Activated gamma-delta T cell treated with anti-CD3 and anti-CD28 coated beads, Interleukin-2, amount 50 U/mL, for 16 hours (primary cell): ENCODE results near the gene ITPR3.

ENCODE experiments used
- DNase-seq: peaks from one replicate; pipeline ENCODE4 v3.0.0-alpha.2; 2020; ENCODE audit warnings: low read depth

Gene ITPR3

GRCh38 chr6:33620856-33621710 lies at the start of gene ITPR3:
ITPR3 (plus strand) TSS chr6:33621322; CDS start chr6:33621603, 281 bp downstream.
- DNase-seq: peak; percentile 50

GRCh38 chr6:33571637-33572316 lies 49.3 kb upstream of the ITPR3 start:
- no peak for DNase-seq

- no peak for DNase-seq
These were observed 45.9 kb upstream of the ITPR3 start for GRCh38 chr6:33575211-33575610.

DNA sequence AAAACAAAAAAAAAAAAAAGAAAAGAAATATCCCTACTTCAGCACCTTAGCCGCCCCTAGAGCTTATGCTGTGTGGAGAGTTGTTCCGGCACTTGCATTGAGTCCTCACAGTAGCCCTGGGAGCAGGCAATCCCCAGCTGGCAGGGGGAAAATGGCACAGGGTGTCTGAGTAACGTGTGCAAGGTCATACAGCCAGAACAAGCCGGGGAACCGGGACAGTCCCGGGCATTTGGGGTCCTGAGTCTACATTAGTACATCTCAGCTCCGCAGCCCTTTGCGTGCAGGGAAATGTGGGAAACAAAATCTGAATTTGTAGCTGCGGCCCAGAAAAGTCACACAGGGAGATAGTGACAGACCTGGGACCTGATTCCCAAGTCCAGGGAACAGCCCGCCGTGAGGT lies 44.5 kb upstream of the ITPR3 start:
- no peak for DNase-seq

- no peak for DNase-seq
These were observed 44.0 kb upstream of the ITPR3 start for GRCh38 chr6:33577106-33577535.

GRCh38 chr6:33577718-33578117 lies 43.4 kb upstream of the ITPR3 start:
- no peak for DNase-seq

DNA sequence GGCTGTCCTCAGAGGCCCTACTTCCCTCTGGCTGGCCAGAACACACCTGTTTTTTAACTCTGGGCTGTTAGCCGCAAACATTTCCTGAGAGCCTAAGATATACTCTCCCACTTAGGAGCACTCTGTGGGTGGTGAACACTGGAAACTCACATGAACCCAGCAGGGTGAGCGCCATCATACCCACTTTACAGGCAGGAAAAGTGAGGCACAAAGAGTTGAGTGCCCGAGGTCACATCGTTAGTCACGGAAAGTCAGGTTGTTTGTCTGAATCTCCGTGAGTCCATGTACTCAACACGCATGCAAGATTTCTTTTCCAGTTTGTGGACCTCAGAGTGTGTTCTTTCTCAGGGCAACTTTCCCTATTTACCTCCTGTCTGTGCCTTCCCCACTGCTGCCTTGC lies 43.0 kb upstream of the ITPR3 start:
- no peak for DNase-seq

DNA sequence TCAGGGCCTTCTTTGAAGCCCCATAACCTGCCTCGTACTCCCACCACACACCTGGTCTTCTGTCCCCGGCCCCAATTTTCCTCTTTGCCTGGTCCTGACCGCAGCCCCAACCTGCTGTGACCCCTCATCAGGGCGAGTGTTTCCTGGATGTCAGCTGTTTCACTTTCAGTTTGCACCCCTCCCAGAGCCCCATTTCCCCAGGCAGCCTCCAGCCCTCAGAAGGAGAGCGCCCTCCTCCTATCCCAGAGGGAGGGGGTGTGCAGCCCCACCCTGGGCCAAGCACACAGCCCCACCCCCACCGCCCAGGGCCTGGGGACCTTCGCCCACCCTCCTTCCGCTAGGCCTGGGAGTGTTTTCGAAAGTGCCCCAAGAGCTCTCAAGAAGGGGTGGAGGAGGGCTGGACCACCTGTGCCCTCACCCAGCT lies 42.5 kb upstream of the ITPR3 start:
- peak; percentile 20 for DNase-seq

DNA sequence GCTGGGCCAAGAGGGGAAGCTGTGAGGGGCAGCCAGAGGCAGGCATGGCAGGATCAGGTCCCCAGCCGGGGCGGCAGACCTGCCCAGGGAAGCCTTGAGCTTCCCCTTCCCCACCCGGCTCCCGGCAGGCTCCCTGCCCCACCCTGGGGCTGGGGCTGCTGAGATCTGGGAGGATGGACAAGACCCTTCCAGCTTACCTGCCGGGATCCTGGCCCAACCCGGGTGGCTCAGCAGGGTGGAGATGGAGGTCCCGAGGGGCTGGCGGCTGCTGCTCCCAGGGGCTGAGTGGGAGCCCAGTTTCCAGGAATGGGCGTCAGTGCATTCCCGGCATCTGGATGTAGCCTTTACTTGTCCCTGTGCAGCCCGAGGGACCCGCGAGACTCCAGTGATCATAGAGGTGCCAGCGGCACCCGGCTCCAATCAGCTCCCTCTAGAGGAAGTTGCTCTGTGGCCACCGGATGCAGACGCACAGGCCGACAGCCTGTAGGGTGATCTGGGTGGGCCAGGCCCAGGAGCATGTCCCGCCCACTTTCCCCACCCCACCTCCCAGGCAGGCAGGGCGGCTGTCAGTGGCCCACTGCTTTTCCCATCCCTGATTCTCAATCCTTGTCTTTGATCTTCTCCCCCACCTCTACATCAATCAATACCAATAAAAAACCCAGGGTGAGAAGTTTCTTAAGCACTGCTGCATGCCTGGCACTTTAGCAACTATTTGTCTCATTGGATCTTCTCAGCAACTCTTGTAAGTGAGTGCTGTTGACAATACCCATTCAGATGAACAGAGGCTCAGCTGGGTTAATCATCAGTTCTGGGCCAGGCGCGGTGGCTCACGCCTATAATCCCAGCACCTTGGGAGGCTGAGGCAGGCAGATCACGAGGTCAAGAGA lies 41.1 kb upstream of the ITPR3 start, which contains the start of gene BAK1:
Gene BAK1 (minus strand): TSS at position 449 of the 887 bp plus-strand sequence. CDS start 2,672 bp downstream, outside the sequence.
- DNase-seq: peak; percentile 77

GRCh38 chr6:33581186-33581585 lies 39.9 kb upstream of the ITPR3 start:
- no peak for DNase-seq

DNA sequence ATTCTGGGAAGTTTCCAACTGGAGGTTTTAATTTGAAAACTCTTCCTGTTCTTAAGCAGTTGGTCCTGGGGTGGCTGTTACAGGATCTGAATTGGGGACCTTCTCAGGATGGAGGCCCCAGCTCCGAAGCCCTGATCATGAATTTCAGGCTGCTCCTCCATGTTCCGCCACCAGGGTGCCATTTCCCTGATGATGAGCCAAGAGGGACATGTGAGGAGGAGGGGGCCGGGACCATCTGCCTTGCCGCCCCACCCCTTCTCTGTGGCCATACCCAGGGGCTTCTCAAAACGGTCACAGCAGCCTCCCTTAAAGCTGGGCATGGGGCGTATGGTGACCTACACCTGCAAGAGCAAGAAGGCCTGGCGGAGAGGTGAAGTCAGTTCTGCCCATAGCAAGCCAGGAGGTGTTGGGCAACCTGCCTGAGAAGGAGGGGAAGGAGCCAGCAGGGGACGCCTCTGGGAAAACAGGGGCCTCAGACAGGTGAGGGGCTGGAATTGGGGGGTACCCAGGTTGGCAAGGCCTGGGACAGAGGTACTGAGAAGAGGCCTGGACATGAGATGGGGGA lies 37.4 kb upstream of the ITPR3 start:
- DNase-seq: no peak

DNA sequence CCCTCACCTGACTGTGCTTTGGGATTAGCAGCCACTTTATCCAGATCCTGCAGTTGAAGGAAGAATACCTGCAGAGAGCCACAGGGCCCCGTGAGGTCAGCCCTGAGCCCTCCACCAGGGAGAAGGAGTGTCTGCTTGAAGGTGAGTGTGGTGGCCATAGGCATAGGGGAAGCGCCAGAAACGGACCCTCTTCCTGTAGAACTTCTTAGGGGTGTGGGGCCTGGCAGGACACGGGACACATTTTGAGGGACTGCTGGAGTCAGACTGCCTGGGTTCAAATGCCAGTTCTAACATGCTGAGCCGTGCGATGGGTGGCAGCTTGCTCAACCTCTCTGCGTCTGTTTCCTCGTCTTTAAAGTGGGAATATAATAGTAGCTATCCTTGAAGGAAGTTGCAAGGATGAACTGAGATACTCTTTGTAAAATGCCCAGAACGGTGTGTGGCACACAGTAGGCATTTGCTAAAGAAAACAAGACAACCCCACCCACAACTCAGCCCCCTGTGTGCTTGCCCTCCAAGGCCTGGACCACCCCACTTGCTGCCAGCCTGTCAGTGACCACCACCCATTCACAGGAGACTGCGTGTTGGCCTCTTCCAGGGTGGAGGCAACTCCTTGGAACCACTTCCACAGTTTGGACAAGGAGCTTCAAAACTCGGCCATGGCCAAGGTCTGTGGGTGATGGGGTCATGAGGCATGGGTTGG lies 36.3 kb upstream of the ITPR3 start:
- DNase-seq: no peak

DNA sequence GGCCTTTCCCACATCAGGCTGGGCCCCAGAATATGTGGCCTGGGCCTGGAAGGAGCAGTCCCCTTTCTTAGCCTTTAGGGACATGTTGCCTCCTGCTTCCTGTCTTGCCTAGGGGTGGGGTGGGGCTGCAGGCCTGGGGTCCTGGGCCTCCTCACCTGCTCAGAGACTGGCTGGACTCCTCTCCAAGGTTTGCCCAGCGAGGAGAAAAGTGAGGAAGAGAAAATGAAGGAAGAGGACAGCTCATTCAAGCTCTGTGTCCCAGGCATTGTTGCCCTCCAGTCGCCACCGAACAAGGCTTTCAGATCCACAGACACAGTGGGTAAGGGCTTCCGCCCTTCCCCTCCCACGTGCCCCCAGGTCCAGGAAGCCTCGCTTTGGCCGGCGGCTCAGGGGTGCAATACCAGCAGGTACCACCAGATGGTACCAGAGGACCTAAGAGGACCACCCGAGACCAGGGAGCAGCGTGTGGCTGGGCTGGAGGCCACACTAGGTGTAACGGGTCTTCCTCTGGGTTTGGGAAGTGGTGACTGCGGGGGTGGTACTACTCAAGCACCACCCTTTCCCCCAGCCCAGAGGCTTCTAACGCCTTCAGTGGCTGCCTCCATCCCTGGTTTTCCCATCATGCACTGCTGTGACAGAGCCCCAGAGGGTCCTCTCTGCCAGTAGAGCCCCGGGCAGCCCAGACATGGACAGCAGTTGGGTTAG lies 35.6 kb upstream of the ITPR3 start:
- DNase-seq: peak; percentile 85

DNA sequence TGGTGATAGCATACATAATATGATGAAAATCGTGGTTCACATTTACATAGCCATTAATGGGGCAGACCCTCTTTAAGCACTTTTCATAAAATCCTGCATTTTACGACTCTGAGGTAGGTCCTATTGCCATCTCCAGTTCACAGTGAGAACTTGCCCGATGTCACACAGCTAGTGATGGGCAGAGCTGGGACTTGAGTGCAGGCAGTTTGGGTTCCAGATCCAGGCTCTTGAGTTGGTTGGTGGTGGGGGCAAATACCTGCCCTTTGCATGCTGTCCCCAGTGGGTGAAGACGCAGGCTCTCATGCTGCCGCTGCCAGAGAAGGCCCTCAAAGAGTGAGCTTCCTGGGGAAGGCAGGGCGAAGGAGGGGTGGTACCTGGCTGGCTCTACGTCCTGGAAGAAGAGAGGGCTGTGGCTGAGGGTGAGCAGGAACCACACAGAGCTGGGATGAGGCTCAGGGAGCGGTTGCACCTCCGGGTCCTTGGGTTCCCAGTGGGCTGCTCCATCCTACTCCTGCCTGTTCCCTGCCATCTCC lies 34.9 kb upstream of the ITPR3 start:
- no peak for DNase-seq

- DNase-seq: no peak
These were observed 33.6 kb upstream of the ITPR3 start for GRCh38 chr6:33587529-33587928.

GRCh38 chr6:33588894-33589293 lies 32.2 kb upstream of the ITPR3 start:
- DNase-seq: no peak

DNA sequence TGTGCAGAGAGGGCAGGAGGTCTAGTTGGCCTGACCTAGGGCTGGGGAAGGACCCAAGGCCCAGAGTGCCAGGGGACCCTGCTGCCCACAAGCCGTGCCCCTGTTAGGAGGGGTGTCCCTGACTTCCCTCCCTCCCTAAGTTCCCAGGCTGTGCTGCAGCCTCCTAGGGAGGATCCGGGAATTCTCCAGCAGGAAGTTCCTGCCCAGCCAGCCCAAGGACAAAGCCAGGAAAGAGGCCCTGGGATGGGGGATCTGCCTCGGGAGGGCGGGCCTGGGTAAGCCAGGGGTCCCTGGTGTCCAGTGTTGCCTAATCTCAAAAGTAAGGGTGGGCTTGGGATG lies 31.8 kb upstream of the ITPR3 start:
- no peak for DNase-seq

- no peak for DNase-seq
These were observed 31.2 kb upstream of the ITPR3 start for GRCh38 chr6:33589731-33590530.

GRCh38 chr6:33590531-33591198 lies 30.5 kb upstream of the ITPR3 start:
- DNase-seq: no peak
